CD14-positive monocyte (primary cell): ENCODE results near the gene FOXP1. TPM values are rescaled to one million over a fixed set of nuclear protein-coding genes. Genes with fewer than 3 reads are reported as not detected.

Source experiments
- DNase-seq, 3 donors: peaks; one replicate each; pipeline ENCODE4 v3.0.0-alpha.2; 2011 to 2022
- H2AFZ ChIP-seq: 2 replicates; pipeline ENCODE4 v1.6.0; 2012; ENCODE audit warnings: mild to moderate bottlenecking, low read depth, low read length, inconsistent platforms; ENCODE audit not compliant: insufficient read depth, poor library complexity, severe bottlenecking
- H3K27ac ChIP-seq, 2 donors: 1 replicate in 1 of 2; 2 replicates in 1 of 2; pipeline ENCODE4 v1.5.1; 2012 to 2013; ENCODE audit warnings: low read length in 2 of 2, control low read depth in 1 of 2, inconsistent platforms in 1 of 2, low read depth in 1 of 2, mild to moderate bottlenecking in 1 of 2
- H3K27me3 ChIP-seq, 2 donors: one replicate each; pipeline versions ENCODE4 v1.6.0 to v1.6.1; 2011 to 2013; ENCODE audit warnings: low read length in 2 of 2; ENCODE audit not compliant: control insufficient read depth in 2 of 2, insufficient read depth in 2 of 2
- H3K36me3 ChIP-seq, 2 donors: replicated peaks in 1 of 2; 1 replicate in 1 of 2; 2 replicates in 1 of 2; pipeline versions ENCODE4 v1.5.1 to v1.6.1; 2012 to 2013; ENCODE audit warnings: low read length in 2 of 2, control low read depth in 1 of 2, inconsistent platforms in 1 of 2, mild to moderate bottlenecking in 1 of 2; ENCODE audit not compliant: insufficient read depth in 2 of 2, control insufficient read depth in 1 of 2
- H3K4me1 ChIP-seq, 2 donors: 1 replicate in 1 of 2; 2 replicates in 1 of 2; pipeline versions ENCODE4 v1.5.1 to v1.6.1; 2012 to 2013; ENCODE audit warnings: low read length in 2 of 2, control low read depth in 1 of 2, inconsistent platforms in 1 of 2, mild to moderate bottlenecking in 1 of 2, moderate library complexity in 1 of 2; ENCODE audit not compliant: insufficient read depth in 2 of 2, control insufficient read depth in 1 of 2
- H3K4me2 ChIP-seq: replicated peaks from 2 replicates; pipeline ENCODE3; 2012; ENCODE audit warnings: low read length, moderate library complexity, mild to moderate bottlenecking; ENCODE audit not compliant: poor library complexity, severe bottlenecking; ENCODE audit errors: extremely low read depth
- H3K4me3 ChIP-seq, 3 experiments: fragments of 200-600 bp in 1 of 3; sonication (generic) in 1 of 3; replicated peaks in 1 of 3; 1 replicate in 2 of 3; 2 replicates in 1 of 3; pipeline ENCODE4 v1.5.1; 2011 to 2013; ENCODE audit warnings: low read length in 3 of 3, mild to moderate bottlenecking in 3 of 3, control low read depth in 2 of 3, low read depth in 2 of 3, inconsistent platforms in 1 of 3, moderate library complexity in 1 of 3
- H3K79me2 ChIP-seq: 2 replicates; pipeline ENCODE4 v1.6.0; 2012; ENCODE audit warnings: mild to moderate bottlenecking, control low read depth, inconsistent platforms, low read length, moderate library complexity; ENCODE audit not compliant: insufficient read depth
- H3K9ac ChIP-seq: 2 replicates; pipeline ENCODE4 v1.6.0; 2017; ENCODE audit warnings: low read length, mild to moderate bottlenecking; ENCODE audit not compliant: insufficient read depth, poor library complexity, severe bottlenecking
- H3K9me3 ChIP-seq, 2 donors: replicated peaks in 1 of 2; 1 replicate in 1 of 2; 2 replicates in 1 of 2; pipeline versions ENCODE4 v1.5.1 to v1.6.1; 2012 to 2013; ENCODE audit warnings: low read length in 2 of 2, control low read depth in 1 of 2; ENCODE audit not compliant: control insufficient read depth in 1 of 2, insufficient read depth in 1 of 2
- H4K20me1 ChIP-seq: 2 replicates; pipeline ENCODE4 v1.6.0; 2012; ENCODE audit warnings: mild to moderate bottlenecking, low read length, control low read depth, moderate library complexity; ENCODE audit not compliant: insufficient read depth
- H3K27ac Mint-ChIP-seq, 7 donors: one replicate each; pipeline ENCODE4 v1.8.0; 2020; ENCODE audit warnings: mild to moderate bottlenecking in 7 of 7, mixed read lengths in 7 of 7, moderate library complexity in 6 of 7, inconsistent platforms in 2 of 7
- H3K27me3 Mint-ChIP-seq, 3 donors: one replicate each; pipeline ENCODE4 v1.8.0; 2021 to 2022; ENCODE audit warnings: low read depth in 3 of 3, mild to moderate bottlenecking in 3 of 3, mixed read lengths in 3 of 3, moderate library complexity in 3 of 3, inconsistent platforms in 1 of 3
- H3K36me3 Mint-ChIP-seq, 2 donors: one replicate each; pipeline ENCODE4 v1.8.0; 2020; ENCODE audit warnings: mixed read lengths in 2 of 2, inconsistent platforms in 1 of 2, mild to moderate bottlenecking in 1 of 2
- H3K4me1 Mint-ChIP-seq: one replicate; pipeline ENCODE4 v1.8.0; 2020; ENCODE audit warnings: mild to moderate bottlenecking, mixed read lengths
- H3K4me3 Mint-ChIP-seq, 2 donors: one replicate each; pipeline ENCODE4 v1.8.0; 2020; ENCODE audit warnings: mild to moderate bottlenecking in 2 of 2, mixed read lengths in 2 of 2, moderate library complexity in 1 of 2
- H3K9me3 Mint-ChIP-seq, 7 donors: one replicate each; pipeline ENCODE4 v1.8.0; 2020 to 2022; ENCODE audit warnings: mixed read lengths in 7 of 7, mild to moderate bottlenecking in 6 of 7, moderate library complexity in 6 of 7, inconsistent platforms in 2 of 7
- WGBS: methylation state at CpG from one replicate; pipeline ENCODE4 v1.1.5; 2013; ENCODE audit warnings: missing lambda C conversion rate; ENCODE audit not compliant: insufficient coverage; 5-methylcytosine and 5-hydroxymethylcytosine counted together
- intact Hi-C, 2 donors: fragments of 100-400 bp; cut with micrococcal nuclease; formaldehyde crosslinking; loops; one replicate each; pipeline versions ENCODE4 v1.15.0 to v1.15.1; 2023
- polyA plus RNA-seq, 3 donors: library from polyadenylated mRNA; depleted of rRNA in 1 of 3; unstranded in 2 of 3; stranded (reverse) in 1 of 3; fragments of 300-500 nt in 2 of 3; fragments of >200 nt in 1 of 3; fragmentation: Illumina TruSeq in 2 of 3; gene quantifications; 1 replicate in 2 of 3; 2 replicates in 1 of 3; pipeline ENCODE4 v1.2.3, GENCODE V29; 2012 to 2021
- TF ChIP-seq, protein P1 (sequence below): fragments of 200-600 bp; IDR thresholded peaks from one replicate; pipeline ENCODE4 v1.8.0; 2022; ENCODE audit warnings: antibody characterized with exemption, mild to moderate bottlenecking

FOXP1 gene
- polyA plus RNA-seq, 3 donors: 25.7 to 42.6 (median 27.8) TPM

DNA sequence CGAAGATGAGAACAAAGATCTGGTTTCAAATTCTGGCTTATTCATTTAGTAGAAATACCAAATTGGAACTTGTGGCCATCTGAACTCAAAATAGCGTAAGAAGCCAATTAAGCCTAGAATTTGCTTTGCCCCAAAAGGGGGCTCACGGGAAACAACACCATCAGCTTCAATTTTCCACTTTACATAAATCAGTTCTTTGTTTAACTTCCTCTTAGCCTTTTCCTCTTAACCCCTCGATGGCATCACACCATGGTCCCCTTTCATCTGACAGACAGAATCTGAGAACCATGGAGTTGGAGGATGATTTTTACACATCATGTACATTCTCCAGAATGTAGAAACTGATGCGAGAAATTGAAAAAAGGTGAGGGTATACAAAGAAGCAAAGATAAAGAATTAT, 207.0 kb downstream of the FOXP1 start:
- H3K27ac ChIP-seq: no peak overlapping the region
- no CpG with 5 or more reads among the region's 5 CpGs for WGBS
- intact Hi-C loops: no loop called here

DNA sequence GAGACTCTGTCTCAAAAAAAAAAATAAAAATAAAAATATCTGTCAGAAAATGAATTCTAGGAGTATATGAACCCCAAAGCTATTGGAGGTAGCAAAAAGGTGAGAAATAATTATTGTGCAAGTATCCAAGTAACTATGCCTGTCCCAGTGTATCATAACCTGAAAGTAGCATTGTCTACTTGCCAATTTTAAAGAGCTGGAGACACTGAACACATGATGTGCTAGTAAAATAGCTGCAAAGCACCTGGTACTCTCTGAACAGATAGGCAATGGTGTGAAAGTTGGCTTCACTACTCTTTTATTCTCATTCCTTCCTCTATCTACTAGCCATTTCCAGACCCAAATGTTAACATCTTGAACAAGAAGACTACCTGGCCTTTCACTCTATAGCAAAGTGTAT, 208.9 kb downstream of the FOXP1 start:
- H3K4me2 ChIP-seq: no peak overlapping the region

More for the DNA sequence above, 207.0 kb downstream of the FOXP1 start:
- no peak overlapping the region for H2AFZ ChIP-seq
- Mint-ChIP-seq H3K9me3 (no peaks in the 10 kb centered on the region), H3K4me3 (no peak overlapping the region), H3K27ac (no peak overlapping the region), H3K36me3 (peaks cover 2 to 20% of the 10 kb centered on the region in 2 donors), H3K4me1 (peaks cover 5% of the 10 kb centered on the region), H3K27me3 (peaks cover 0 to 1% (median 0%) of the 10 kb centered on the region in 3 donors)
- peaks cover 70% of the 10 kb centered on the region for H4K20me1 ChIP-seq
- H3K36me3 ChIP-seq: no peaks in the 10 kb centered on the region
- peaks cover 0 to 3% of the 10 kb centered on the region in 2 donors for H3K4me1 ChIP-seq
- H3K27me3 ChIP-seq: no peaks in the 10 kb centered on the region
- peaks cover 65% of the 10 kb centered on the region for H3K79me2 ChIP-seq
- TF ChIP-seq, protein P1, sequence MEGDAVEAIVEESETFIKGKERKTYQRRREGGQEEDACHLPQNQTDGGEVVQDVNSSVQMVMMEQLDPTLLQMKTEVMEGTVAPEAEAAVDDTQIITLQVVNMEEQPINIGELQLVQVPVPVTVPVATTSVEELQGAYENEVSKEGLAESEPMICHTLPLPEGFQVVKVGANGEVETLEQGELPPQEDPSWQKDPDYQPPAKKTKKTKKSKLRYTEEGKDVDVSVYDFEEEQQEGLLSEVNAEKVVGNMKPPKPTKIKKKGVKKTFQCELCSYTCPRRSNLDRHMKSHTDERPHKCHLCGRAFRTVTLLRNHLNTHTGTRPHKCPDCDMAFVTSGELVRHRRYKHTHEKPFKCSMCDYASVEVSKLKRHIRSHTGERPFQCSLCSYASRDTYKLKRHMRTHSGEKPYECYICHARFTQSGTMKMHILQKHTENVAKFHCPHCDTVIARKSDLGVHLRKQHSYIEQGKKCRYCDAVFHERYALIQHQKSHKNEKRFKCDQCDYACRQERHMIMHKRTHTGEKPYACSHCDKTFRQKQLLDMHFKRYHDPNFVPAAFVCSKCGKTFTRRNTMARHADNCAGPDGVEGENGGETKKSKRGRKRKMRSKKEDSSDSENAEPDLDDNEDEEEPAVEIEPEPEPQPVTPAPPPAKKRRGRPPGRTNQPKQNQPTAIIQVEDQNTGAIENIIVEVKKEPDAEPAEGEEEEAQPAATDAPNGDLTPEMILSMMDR: no peak
- no peak for DNase-seq
- H3K9me3 ChIP-seq: no peaks in the 10 kb centered on the region
- no peak overlapping the region for H3K9ac ChIP-seq
- H3K4me2 ChIP-seq: no peak overlapping the region
- H3K4me3 ChIP-seq: no peak overlapping the region

More for the DNA sequence above, 208.9 kb downstream of the FOXP1 start:
- no peak overlapping the region for H3K27ac ChIP-seq
- H3K27me3 Mint-ChIP-seq: peaks cover 0 to 1% (median 0%) of the 10 kb centered on the region in 3 donors
- DNase-seq: no peak
- no peak overlapping the region for H3K27ac Mint-ChIP-seq
- H3K36me3 ChIP-seq: no peaks in the 10 kb centered on the region
- no peaks in the 10 kb centered on the region for H3K9me3 ChIP-seq
- peaks cover 0 to 3% of the 10 kb centered on the region in 2 donors for H3K4me1 ChIP-seq
- intact Hi-C loops: no loop called here
- H3K4me3 Mint-ChIP-seq: no peak overlapping the region
- no peaks in the 10 kb centered on the region for H3K27me3 ChIP-seq
- H3K4me3 ChIP-seq: no peak overlapping the region
- no peak overlapping the region for H3K9ac ChIP-seq
- peaks cover 0 to 5% (median 0%) of the 10 kb centered on the region in 7 donors for H3K9me3 Mint-ChIP-seq
- H2AFZ ChIP-seq: no peak overlapping the region
- TF ChIP-seq, protein P1: no peak
- H3K36me3 Mint-ChIP-seq: peaks cover 5 to 18% of the 10 kb centered on the region in 2 donors
- H4K20me1 ChIP-seq: peaks cover 82% of the 10 kb centered on the region
- peaks cover 76% of the 10 kb centered on the region for H3K79me2 ChIP-seq
- peaks cover 3% of the 10 kb centered on the region for H3K4me1 Mint-ChIP-seq
